H1 (cell line): ENCODE data around the gene SKIDA1. TPM values are rescaled to one million over a fixed set of nuclear protein-coding genes. Genes with fewer than 3 reads are reported as not detected.

Source experiments
- CTCF ChIA-PET: fragments of 300-600 bp; sonication (Branson Sonifier 250); formaldehyde crosslinking; loops from one replicate; lab custom pipeline; 2021; ENCODE audit not compliant: partially characterized antibody; lab: Charles Lee
- POLR2A ChIA-PET: fragments of 300-600 bp; sonication (Branson Sonifier 250); formaldehyde crosslinking; loops from one replicate; lab custom pipeline; 2021; ENCODE audit warnings: inconsistent platforms; ENCODE audit not compliant: partially characterized antibody; lab: Charles Lee
- DNase-seq, 2 experiments: peaks; one replicate each; pipeline versions ENCODE4 v3.0.0 to v3.0.0-alpha.2; 2010 to 2022; ENCODE audit warnings: low spot score in 2 of 2, low read depth in 1 of 2, mixed read lengths in 1 of 2
- FAIRE-seq: peaks from 2 replicates; lab custom pipeline; 2011; peaks lifted over from hg19 to GRCh38; lab: Jason Lieb, UNC
- H2AFZ ChIP-seq: 2 replicates; pipeline ENCODE4 v1.8.1; 2012; ENCODE audit warnings: low read length, inconsistent platforms
- H2AK5ac ChIP-seq: 2 replicates; pipeline ENCODE4 v1.6.1; 2013; ENCODE audit warnings: low read depth, low read length
- H2BK120ac ChIP-seq: replicated peaks from 2 replicates; pipeline ENCODE3; 2013; ENCODE audit warnings: low read depth, low read length, inconsistent platforms
- H2BK12ac ChIP-seq: 2 replicates; pipeline ENCODE4 v1.6.1; 2013; ENCODE audit warnings: low read depth, low read length
- H2BK15ac ChIP-seq: 2 replicates; pipeline ENCODE4 v1.6.1; 2013; ENCODE audit warnings: low read length
- H2BK20ac ChIP-seq: 2 replicates; pipeline ENCODE4 v1.6.1; 2013; ENCODE audit warnings: low read length
- H2BK5ac ChIP-seq: 2 replicates; pipeline ENCODE4 v1.6.1; 2013; ENCODE audit warnings: low read depth, low read length
- H3K14ac ChIP-seq: 2 replicates; pipeline ENCODE4 v1.6.1; 2013; ENCODE audit warnings: inconsistent platforms; ENCODE audit not compliant: insufficient read length
- H3K18ac ChIP-seq: 2 replicates; pipeline ENCODE4 v1.6.1; 2013; ENCODE audit warnings: low read length; ENCODE audit errors: extremely low read depth
- H3K23ac ChIP-seq: 2 replicates; pipeline ENCODE4 v1.6.1; 2013; ENCODE audit warnings: inconsistent platforms; ENCODE audit not compliant: insufficient read length
- H3K23me2 ChIP-seq: 2 replicates; pipeline ENCODE4 v1.6.1; 2013; ENCODE audit warnings: low read depth, low read length
- H3K27ac ChIP-seq: 2 replicates; pipeline ENCODE4 v1.6.1; 2011; ENCODE audit warnings: low read depth, low read length, inconsistent platforms
- H3K27me3 ChIP-seq, 4 experiments: replicated peaks in 1 of 4; 1 replicate in 1 of 4; 2 replicates in 3 of 4; pipeline versions ENCODE4 v1.6.1 to v1.8.1; 2011 to 2013; ENCODE audit warnings: low read length in 3 of 4, mild to moderate bottlenecking in 3 of 4, inconsistent platforms in 2 of 4, mixed read lengths in 2 of 4, moderate library complexity in 1 of 4; ENCODE audit not compliant: control insufficient read depth in 3 of 4, insufficient read depth in 3 of 4; ENCODE audit errors: extremely low read depth in 1 of 4
- H3K36me3 ChIP-seq, 4 experiments: 2 replicates each; pipeline versions ENCODE4 v1.6.1 to v1.8.1; 2011 to 2013; ENCODE audit warnings: mild to moderate bottlenecking in 4 of 4, low read length in 3 of 4, moderate library complexity in 2 of 4, control low read depth in 1 of 4, inconsistent platforms in 1 of 4; ENCODE audit not compliant: insufficient read depth in 4 of 4, control insufficient read depth in 2 of 4
- H3K4ac ChIP-seq: replicated peaks from 2 replicates; pipeline ENCODE3; 2013; ENCODE audit warnings: low read length, low read depth, mixed read lengths, inconsistent platforms; ENCODE audit not compliant: insufficient read length
- H3K4me1 ChIP-seq, 4 experiments: replicated peaks in 1 of 4; 1 replicate in 1 of 4; 2 replicates in 3 of 4; pipeline versions ENCODE4 v1.6.1 to v1.8.1; 2011 to 2013; ENCODE audit warnings: low read length in 3 of 4, inconsistent platforms in 2 of 4, mixed read lengths in 1 of 4; ENCODE audit not compliant: insufficient read depth in 4 of 4, control insufficient read depth in 3 of 4
- H3K4me2 ChIP-seq, 2 experiments: 2 replicates each; pipeline versions ENCODE4 v1.6.1 to v1.8.1; 2011 to 2013; ENCODE audit warnings: low read depth in 2 of 2, low read length in 2 of 2, control low read depth in 1 of 2, inconsistent platforms in 1 of 2, mild to moderate bottlenecking in 1 of 2; ENCODE audit not compliant: insufficient read depth in 1 of 2
- H3K4me3 ChIP-seq, 4 experiments: fragments of 200-600, 300-600 bp in 1 of 4; sonication (generic), shearing (Covaris generic), sonication (Bioruptor Twin) in 1 of 4; 2 replicates each; pipeline versions ENCODE4 v1.5.1 to v1.8.1; 2011 to 2016; ENCODE audit warnings: low read length in 4 of 4, low read depth in 3 of 4, control low read depth in 2 of 4, inconsistent platforms in 2 of 4, mild to moderate bottlenecking in 2 of 4, mixed read lengths in 1 of 4, moderate library complexity in 1 of 4; ENCODE audit not compliant: insufficient read depth in 2 of 4; ENCODE audit errors: extremely low read depth in 1 of 4
- H3K56ac ChIP-seq: replicated peaks from 2 replicates; pipeline ENCODE3; 2013; ENCODE audit warnings: low read depth, mild to moderate bottlenecking, mixed read lengths, low read length, inconsistent platforms; ENCODE audit not compliant: insufficient read length
- H3K79me1 ChIP-seq: 2 replicates; pipeline ENCODE4 v1.6.1; 2013; ENCODE audit warnings: low read depth, low read length, control low read depth
- H3K79me2 ChIP-seq, 2 experiments: 2 replicates each; pipeline versions ENCODE4 v1.6.1 to v1.8.1; 2012 to 2013; ENCODE audit warnings: low read length in 2 of 2, mild to moderate bottlenecking in 2 of 2, inconsistent platforms in 1 of 2; ENCODE audit not compliant: insufficient read depth in 2 of 2, control insufficient read depth in 1 of 2
- H3K9ac ChIP-seq, 4 experiments: replicated peaks in 1 of 4; 1 replicate in 1 of 4; 2 replicates in 3 of 4; pipeline versions ENCODE4 v1.6.1 to v1.8.1; 2011 to 2013; ENCODE audit warnings: low read depth in 3 of 4, low read length in 3 of 4, control low read depth in 2 of 4, mild to moderate bottlenecking in 2 of 4, moderate library complexity in 2 of 4, inconsistent platforms in 1 of 4; ENCODE audit errors: extremely low read depth in 1 of 4
- H3K9me3 ChIP-seq, 2 experiments: 2 replicates each; pipeline versions ENCODE4 v1.6.1 to v1.8.1; 2012 to 2013; ENCODE audit warnings: mild to moderate bottlenecking in 2 of 2, moderate library complexity in 2 of 2, control low read depth in 1 of 2, inconsistent platforms in 1 of 2, low read depth in 1 of 2, low read length in 1 of 2, mixed read lengths in 1 of 2; ENCODE audit not compliant: insufficient read depth in 2 of 2
- H4K20me1 ChIP-seq, 2 experiments: replicated peaks in 1 of 2; 2 replicates each; pipeline versions ENCODE3 to v1.8.1; 2011 to 2013; ENCODE audit warnings: inconsistent platforms in 2 of 2, low read length in 2 of 2, mild to moderate bottlenecking in 1 of 2; ENCODE audit not compliant: insufficient read depth in 2 of 2, control insufficient read depth in 1 of 2
- H4K5ac ChIP-seq: 2 replicates; pipeline ENCODE4 v1.6.1; 2013; ENCODE audit warnings: low read length, low read depth, mixed read lengths, inconsistent platforms; ENCODE audit not compliant: insufficient read length
- H4K8ac ChIP-seq: 2 replicates; pipeline ENCODE4 v1.8.0; 2013; ENCODE audit warnings: mild to moderate bottlenecking, moderate library complexity, low read length, inconsistent platforms; ENCODE audit not compliant: insufficient read depth; ENCODE audit errors: extremely low read depth
- H4K91ac ChIP-seq: replicated peaks from 2 replicates; pipeline ENCODE3; 2013; ENCODE audit warnings: low read length, mixed read lengths, inconsistent platforms; ENCODE audit not compliant: insufficient read length
- ATF3 ChIP-seq: IDR thresholded peaks from 2 replicates; pipeline ENCODE4 v1.6.1; 2011; ENCODE audit warnings: low read depth, mild to moderate bottlenecking, low read length; ENCODE audit not compliant: insufficient read depth
- BACH1 ChIP-seq: IDR thresholded peaks from 2 replicates; pipeline ENCODE4 v1.6.1; 2012; ENCODE audit warnings: low read length, improper control_type of control experiment
- BCL11A ChIP-seq, 2 experiments: IDR thresholded peaks; one replicate each; pipeline ENCODE4 v1.6.1; 2011; ENCODE audit warnings: low read depth in 2 of 2, low read length in 2 of 2, mild to moderate bottlenecking in 2 of 2
- CBX8 ChIP-seq: fragments of 300-800, 300-1000 bp; sonication (generic); IDR thresholded peaks from 2 replicates; pipeline ENCODE4 v1.7.1; 2016; ENCODE audit warnings: low read depth, low read length, borderline replicate concordance
- EP300 ChIP-seq, 2 experiments: IDR thresholded peaks; 1 replicate in 1 of 2; 2 replicates in 1 of 2; pipeline ENCODE4 v1.6.1; 2011 to 2012; ENCODE audit warnings: low read depth in 2 of 2, low read length in 2 of 2, mild to moderate bottlenecking in 2 of 2, borderline replicate concordance in 1 of 2, inconsistent platforms in 1 of 2, moderate library complexity in 1 of 2
- HDAC2 ChIP-seq, 2 experiments: fragments of 300-600 bp in 1 of 2; sonication (generic) in 1 of 2; IDR thresholded peaks; 2 replicates each; pipeline ENCODE4 v1.6.1; 2011 to 2012; ENCODE audit warnings: low read depth in 2 of 2, low read length in 2 of 2, mild to moderate bottlenecking in 2 of 2, moderate library complexity in 2 of 2, borderline replicate concordance in 1 of 2, inconsistent platforms in 1 of 2
- SAP30 ChIP-seq: fragments of 300-600 bp; sonication (generic); IDR thresholded peaks from 2 replicates; pipeline ENCODE4 v1.7.1; 2012; ENCODE audit warnings: low read length, moderate library complexity, mild to moderate bottlenecking, inconsistent platforms; ENCODE audit not compliant: insufficient read depth, insufficient replicate concordance
- SIN3A ChIP-seq, 2 experiments: IDR thresholded peaks in 1 of 2; conservative IDR thresholded peaks in 1 of 2; 2 replicates each; pipeline ENCODE4 v1.6.1; 2011 to 2012; ENCODE audit warnings: low read length in 2 of 2, improper control_type of control experiment in 1 of 2, low read depth in 1 of 2, mild to moderate bottlenecking in 1 of 2
- TAF7 ChIP-seq: optimal IDR thresholded peaks from 2 replicates; pipeline ENCODE3; 2011; ENCODE audit warnings: low read depth, mild to moderate bottlenecking, inconsistent platforms, low read length, moderate library complexity, borderline replicate concordance
- WGBS, 2 experiments: shearing (Covaris generic) in 1 of 2; methylation state at CpG; one replicate each; pipeline versions ENCODE4 v1.1.6 to v1.1.7; 2013 to 2015; ENCODE audit warnings: low lambda C conversion rate in 2 of 2, mixed read lengths in 2 of 2, inconsistent platforms in 1 of 2, low coverage in 1 of 2, missing lambda C conversion rate in 1 of 2; ENCODE audit not compliant: insufficient replicate concordance in 2 of 2, insufficient coverage in 1 of 2, insufficient read length in 1 of 2; ENCODE audit errors: extremely low coverage in 1 of 2, missing lambda C conversion rate in 1 of 2; 5-methylcytosine and 5-hydroxymethylcytosine counted together
- polyA plus RNA-seq, 7 experiments: library from polyadenylated mRNA; depleted of rRNA in 3 of 7; stranded (reverse) in 5 of 7; unstranded in 2 of 7; fragments of >200 nt in 5 of 7; fragments of 200-250 nt in 2 of 7; gene quantifications; 1 replicate in 5 of 7; 2 replicates in 1 of 7; 4 replicates in 1 of 7; pipeline versions ENCODE4 v1.2.1 to v1.2.3, GENCODE V29; 2011 to 2013; ENCODE audit warnings: missing spikeins in 2 of 7, mixed read lengths in 2 of 7
- total RNA-seq: library from RNA; stranded (reverse); fragmentation: NEBNext Ultra II Directional; extraction: Animal tissue kit (Norgen Biotek cat#: 25700); gene quantifications from 2 replicates; pipeline ENCODE4 v1.2.1, GENCODE V29; 2021

SKIDA1 gene
- total and polyA plus RNA-seq, 2 of the 8 experiments (the other 6 are each of a cell fraction or from before 2014, with no cell fraction given): 1.5 to 8.0 TPM

- no peaks in the 10 kb centered on the region for H4K20me1 ChIP-seq
- H3K23me2 ChIP-seq: peaks cover 4% of the 10 kb centered on the region; the same call in 1 of the 2 replicates
- CTCF ChIA-PET: no interaction called here
- peak overlapping the region; percentile 63 to 72 (median 65) for H3K4me3 ChIP-seq
- H3K9ac ChIP-seq: no peak overlapping the region
- H3K14ac ChIP-seq: no peak overlapping the region
- H4K91ac ChIP-seq: no peak overlapping the region
- no peak overlapping the region for H3K23ac ChIP-seq
- peaks cover 3% of the 10 kb centered on the region; the same call in 1 of the 2 replicates for H3K79me1 ChIP-seq
- no peak overlapping the region; the same call in 1 of the 2 replicates for H4K8ac ChIP-seq
- peaks cover 0 to 9% (median 4%) of the 10 kb centered on the region in 4 experiments; a peak in 5 of 7 replicates for H3K4me1 ChIP-seq
- no peaks in the 10 kb centered on the region for H3K9me3 ChIP-seq
- no peak for DNase-seq
- H2AK5ac ChIP-seq: no peak overlapping the region
- no CpG with 5 or more reads among the region's 26 CpGs for WGBS, 2 experiments
- H2BK120ac ChIP-seq: no peak overlapping the region
- H2BK15ac ChIP-seq: no peak overlapping the region
- H3K56ac ChIP-seq: no peak overlapping the region
- H3K4me2 ChIP-seq: peak overlapping the region; percentile 65 to 78; a peak in 3 of 4 replicates
- no peaks in the 10 kb centered on the region for H3K27me3 ChIP-seq
- no peak overlapping the region for H3K4ac ChIP-seq
- H2BK20ac ChIP-seq: no peak overlapping the region
- TF ChIP-seq SAP30: no peak
- TF ChIP-seq EP300 (IDR thresholded peaks at IDR 0.05; ENCODE audit: borderline replicate concordance in 1 of 2, low read depth in 2 of 2, low read length in 2 of 2): no peak
- 0 out of 4 replicates have a peak, but pooled peaks of 1 of the 2 experiments have one; percentile 68 for TF ChIP-seq HDAC2 (IDR thresholded peaks at IDR 0.05; ENCODE audit: borderline replicate concordance in 1 of 2, low read depth in 2 of 2, low read length in 2 of 2)
- TF ChIP-seq TAF7: peak; percentile 52
- TF ChIP-seq BACH1: no peak
- TF ChIP-seq BCL11A (IDR thresholded peaks at IDR 0.05; ENCODE audit: low read depth in 2 of 2, low read length in 2 of 2): peak in 1 of 2 experiments; percentile 16
- 0 out of 4 replicates have a peak, but pooled peaks of 1 of the 2 experiments have one; percentile 37 for TF ChIP-seq SIN3A (conservative IDR thresholded peaks at IDR 0.05 in 1 of 2, IDR thresholded peaks at IDR 0.05 in 1 of 2; ENCODE audit: low read depth in 1 of 2, low read length in 2 of 2)
- TF ChIP-seq CBX8: no peak
- TF ChIP-seq ATF3: no peak
- TF ChIP-seq, all 59 proteins: peak for 4
- no peak overlapping the region for H2AFZ ChIP-seq
- POLR2A ChIA-PET: interaction anchor here (1.0 to 2.8 kb wide), 4 partner anchors 9 to 38 kb away, joined by 3 to 18 read pairs (median 8); partner anchors contain the start of gene SKIDA1
- 0 out of 2 replicates have a peak overlapping the region, but pooled peaks have one; percentile 77 for H2BK5ac ChIP-seq
- peak overlapping the region; percentile 79 for H4K5ac ChIP-seq
- 0 out of 2 replicates have a peak overlapping the region, but pooled peaks have one; percentile 29 for H3K27ac ChIP-seq
- peaks cover 4 to 80% of the 10 kb centered on the region in 2 experiments; a peak in 3 of 4 replicates for H3K79me2 ChIP-seq
- FAIRE-seq: no peak
- peaks cover 3 to 28% (median 7%) of the 10 kb centered on the region in 4 experiments; a peak in 5 of 8 replicates for H3K36me3 ChIP-seq
- 0 out of 2 replicates have a peak overlapping the region, but pooled peaks have one; percentile 62 for H2BK12ac ChIP-seq
- H3K18ac ChIP-seq: no peak overlapping the region; the same call in 1 of the 2 replicates
Observed at GRCh38 chr10:21534280-21534586, 8.8 kb upstream of the SKIDA1 start.
